H1 (cell line): Measurements from ENCODE around the gene YLPM1. TPM values are rescaled to one million over a fixed set of nuclear protein-coding genes. Genes with fewer than 3 reads are reported as not detected.
A peak's percentile ranks its signal among the peaks of the same experiment; 100 is the strongest.

ENCODE experiments used
- CTCF ChIA-PET: fragments of 300-600 bp; sonication (Branson Sonifier 250); formaldehyde crosslinking; loops from one replicate; lab custom pipeline; 2021; ENCODE audit not compliant: partially characterized antibody; lab: Charles Lee
- POLR2A ChIA-PET: fragments of 300-600 bp; sonication (Branson Sonifier 250); formaldehyde crosslinking; loops from one replicate; lab custom pipeline; 2021; ENCODE audit warnings: inconsistent platforms; ENCODE audit not compliant: partially characterized antibody; lab: Charles Lee
- DNase-seq, 2 experiments: peaks; one replicate each; pipeline versions ENCODE4 v3.0.0 to v3.0.0-alpha.2; 2010 to 2022; ENCODE audit warnings: low spot score in 2 of 2, low read depth in 1 of 2, mixed read lengths in 1 of 2
- FAIRE-seq: peaks from 2 replicates; lab custom pipeline; 2011; peaks lifted over from hg19 to GRCh38; lab: Jason Lieb, UNC
- H2AFZ ChIP-seq: 2 replicates; pipeline ENCODE4 v1.8.1; 2012; ENCODE audit warnings: low read length, inconsistent platforms
- H2AK5ac ChIP-seq: 2 replicates; pipeline ENCODE4 v1.6.1; 2013; ENCODE audit warnings: low read depth, low read length
- H2BK120ac ChIP-seq: replicated peaks from 2 replicates; pipeline ENCODE3; 2013; ENCODE audit warnings: low read depth, low read length, inconsistent platforms
- H2BK12ac ChIP-seq: 2 replicates; pipeline ENCODE4 v1.6.1; 2013; ENCODE audit warnings: low read depth, low read length
- H2BK15ac ChIP-seq: 2 replicates; pipeline ENCODE4 v1.6.1; 2013; ENCODE audit warnings: low read length
- H2BK20ac ChIP-seq: 2 replicates; pipeline ENCODE4 v1.6.1; 2013; ENCODE audit warnings: low read length
- H2BK5ac ChIP-seq: 2 replicates; pipeline ENCODE4 v1.6.1; 2013; ENCODE audit warnings: low read depth, low read length
- H3K14ac ChIP-seq: 2 replicates; pipeline ENCODE4 v1.6.1; 2013; ENCODE audit warnings: inconsistent platforms; ENCODE audit not compliant: insufficient read length
- H3K18ac ChIP-seq: 2 replicates; pipeline ENCODE4 v1.6.1; 2013; ENCODE audit warnings: low read length; ENCODE audit errors: extremely low read depth
- H3K23ac ChIP-seq: 2 replicates; pipeline ENCODE4 v1.6.1; 2013; ENCODE audit warnings: inconsistent platforms; ENCODE audit not compliant: insufficient read length
- H3K23me2 ChIP-seq: 2 replicates; pipeline ENCODE4 v1.6.1; 2013; ENCODE audit warnings: low read depth, low read length
- H3K27ac ChIP-seq: 2 replicates; pipeline ENCODE4 v1.6.1; 2011; ENCODE audit warnings: low read depth, low read length, inconsistent platforms
- H3K27me3 ChIP-seq, 4 experiments: replicated peaks in 1 of 4; 1 replicate in 1 of 4; 2 replicates in 3 of 4; pipeline versions ENCODE4 v1.6.1 to v1.8.1; 2011 to 2013; ENCODE audit warnings: low read length in 3 of 4, mild to moderate bottlenecking in 3 of 4, inconsistent platforms in 2 of 4, mixed read lengths in 2 of 4, moderate library complexity in 1 of 4; ENCODE audit not compliant: control insufficient read depth in 3 of 4, insufficient read depth in 3 of 4; ENCODE audit errors: extremely low read depth in 1 of 4
- H3K36me3 ChIP-seq, 4 experiments: 2 replicates each; pipeline versions ENCODE4 v1.6.1 to v1.8.1; 2011 to 2013; ENCODE audit warnings: mild to moderate bottlenecking in 4 of 4, low read length in 3 of 4, moderate library complexity in 2 of 4, control low read depth in 1 of 4, inconsistent platforms in 1 of 4; ENCODE audit not compliant: insufficient read depth in 4 of 4, control insufficient read depth in 2 of 4
- H3K4ac ChIP-seq: replicated peaks from 2 replicates; pipeline ENCODE3; 2013; ENCODE audit warnings: low read length, low read depth, mixed read lengths, inconsistent platforms; ENCODE audit not compliant: insufficient read length
- H3K4me1 ChIP-seq, 4 experiments: replicated peaks in 1 of 4; 1 replicate in 1 of 4; 2 replicates in 3 of 4; pipeline versions ENCODE4 v1.6.1 to v1.8.1; 2011 to 2013; ENCODE audit warnings: low read length in 3 of 4, inconsistent platforms in 2 of 4, mixed read lengths in 1 of 4; ENCODE audit not compliant: insufficient read depth in 4 of 4, control insufficient read depth in 3 of 4
- H3K4me2 ChIP-seq, 2 experiments: 2 replicates each; pipeline versions ENCODE4 v1.6.1 to v1.8.1; 2011 to 2013; ENCODE audit warnings: low read depth in 2 of 2, low read length in 2 of 2, control low read depth in 1 of 2, inconsistent platforms in 1 of 2, mild to moderate bottlenecking in 1 of 2; ENCODE audit not compliant: insufficient read depth in 1 of 2
- H3K4me3 ChIP-seq, 4 experiments: fragments of 200-600, 300-600 bp in 1 of 4; sonication (generic), shearing (Covaris generic), sonication (Bioruptor Twin) in 1 of 4; 2 replicates each; pipeline versions ENCODE4 v1.5.1 to v1.8.1; 2011 to 2016; ENCODE audit warnings: low read length in 4 of 4, low read depth in 3 of 4, control low read depth in 2 of 4, inconsistent platforms in 2 of 4, mild to moderate bottlenecking in 2 of 4, mixed read lengths in 1 of 4, moderate library complexity in 1 of 4; ENCODE audit not compliant: insufficient read depth in 2 of 4; ENCODE audit errors: extremely low read depth in 1 of 4
- H3K56ac ChIP-seq: replicated peaks from 2 replicates; pipeline ENCODE3; 2013; ENCODE audit warnings: low read depth, mild to moderate bottlenecking, mixed read lengths, low read length, inconsistent platforms; ENCODE audit not compliant: insufficient read length
- H3K79me1 ChIP-seq: 2 replicates; pipeline ENCODE4 v1.6.1; 2013; ENCODE audit warnings: low read depth, low read length, control low read depth
- H3K79me2 ChIP-seq, 2 experiments: 2 replicates each; pipeline versions ENCODE4 v1.6.1 to v1.8.1; 2012 to 2013; ENCODE audit warnings: low read length in 2 of 2, mild to moderate bottlenecking in 2 of 2, inconsistent platforms in 1 of 2; ENCODE audit not compliant: insufficient read depth in 2 of 2, control insufficient read depth in 1 of 2
- H3K9ac ChIP-seq, 4 experiments: replicated peaks in 1 of 4; 1 replicate in 1 of 4; 2 replicates in 3 of 4; pipeline versions ENCODE4 v1.6.1 to v1.8.1; 2011 to 2013; ENCODE audit warnings: low read depth in 3 of 4, low read length in 3 of 4, control low read depth in 2 of 4, mild to moderate bottlenecking in 2 of 4, moderate library complexity in 2 of 4, inconsistent platforms in 1 of 4; ENCODE audit errors: extremely low read depth in 1 of 4
- H3K9me3 ChIP-seq, 2 experiments: 2 replicates each; pipeline versions ENCODE4 v1.6.1 to v1.8.1; 2012 to 2013; ENCODE audit warnings: mild to moderate bottlenecking in 2 of 2, moderate library complexity in 2 of 2, control low read depth in 1 of 2, inconsistent platforms in 1 of 2, low read depth in 1 of 2, low read length in 1 of 2, mixed read lengths in 1 of 2; ENCODE audit not compliant: insufficient read depth in 2 of 2
- H4K20me1 ChIP-seq, 2 experiments: replicated peaks in 1 of 2; 2 replicates each; pipeline versions ENCODE3 to v1.8.1; 2011 to 2013; ENCODE audit warnings: inconsistent platforms in 2 of 2, low read length in 2 of 2, mild to moderate bottlenecking in 1 of 2; ENCODE audit not compliant: insufficient read depth in 2 of 2, control insufficient read depth in 1 of 2
- H4K5ac ChIP-seq: 2 replicates; pipeline ENCODE4 v1.6.1; 2013; ENCODE audit warnings: low read length, low read depth, mixed read lengths, inconsistent platforms; ENCODE audit not compliant: insufficient read length
- H4K8ac ChIP-seq: 2 replicates; pipeline ENCODE4 v1.8.0; 2013; ENCODE audit warnings: mild to moderate bottlenecking, moderate library complexity, low read length, inconsistent platforms; ENCODE audit not compliant: insufficient read depth; ENCODE audit errors: extremely low read depth
- H4K91ac ChIP-seq: replicated peaks from 2 replicates; pipeline ENCODE3; 2013; ENCODE audit warnings: low read length, mixed read lengths, inconsistent platforms; ENCODE audit not compliant: insufficient read length
- CEBPB ChIP-seq: IDR thresholded peaks from 2 replicates; pipeline ENCODE4 v1.6.1; 2012; ENCODE audit warnings: low read depth, low read length
- RAD21 ChIP-seq, 2 experiments: IDR thresholded peaks in 1 of 2; conservative IDR thresholded peaks in 1 of 2; 2 replicates each; pipeline ENCODE4 v1.6.1; 2011; ENCODE audit warnings: low read depth in 2 of 2, low read length in 2 of 2, improper control_type of control experiment in 1 of 2, inconsistent platforms in 1 of 2, mild to moderate bottlenecking in 1 of 2, moderate library complexity in 1 of 2
- TAF1 ChIP-seq: IDR thresholded peaks from 2 replicates; pipeline ENCODE4 v1.6.1; 2011; ENCODE audit warnings: mild to moderate bottlenecking, low read depth, low read length
- WGBS, 2 experiments: shearing (Covaris generic) in 1 of 2; methylation state at CpG; one replicate each; pipeline versions ENCODE4 v1.1.6 to v1.1.7; 2013 to 2015; ENCODE audit warnings: low lambda C conversion rate in 2 of 2, mixed read lengths in 2 of 2, inconsistent platforms in 1 of 2, low coverage in 1 of 2, missing lambda C conversion rate in 1 of 2; ENCODE audit not compliant: insufficient replicate concordance in 2 of 2, insufficient coverage in 1 of 2, insufficient read length in 1 of 2; ENCODE audit errors: extremely low coverage in 1 of 2, missing lambda C conversion rate in 1 of 2; 5-methylcytosine and 5-hydroxymethylcytosine counted together
- polyA plus RNA-seq, 7 experiments: library from polyadenylated mRNA; depleted of rRNA in 3 of 7; stranded (reverse) in 5 of 7; unstranded in 2 of 7; fragments of >200 nt in 5 of 7; fragments of 200-250 nt in 2 of 7; gene quantifications; 1 replicate in 5 of 7; 2 replicates in 1 of 7; 4 replicates in 1 of 7; pipeline versions ENCODE4 v1.2.1 to v1.2.3, GENCODE V29; 2011 to 2013; ENCODE audit warnings: missing spikeins in 2 of 7, mixed read lengths in 2 of 7
- total RNA-seq: library from RNA; stranded (reverse); fragmentation: NEBNext Ultra II Directional; extraction: Animal tissue kit (Norgen Biotek cat#: 25700); gene quantifications from 2 replicates; pipeline ENCODE4 v1.2.1, GENCODE V29; 2021
- TF ChIP-seq, protein P1 (sequence below): IDR thresholded peaks from 2 replicates; pipeline ENCODE4 v1.6.1; 2012; ENCODE audit warnings: inconsistent platforms
- TF ChIP-seq, protein P2 (sequence below), 3 experiments: IDR thresholded peaks; 1 replicate in 2 of 3; 2 replicates in 1 of 3; pipeline versions ENCODE4 v1.5.1 to v1.6.1; 2011; ENCODE audit warnings: low read length in 3 of 3, mild to moderate bottlenecking in 3 of 3, inconsistent platforms in 2 of 3, low read depth in 1 of 3, moderate library complexity in 1 of 3; ENCODE audit not compliant: insufficient read depth in 1 of 3; ENCODE audit errors: control extremely low read depth in 1 of 3
- TF ChIP-seq, protein P3 (sequence below): IDR thresholded peaks from 2 replicates; pipeline ENCODE4 v1.6.1; 2011; ENCODE audit warnings: low read length, improper control_type of control experiment

Gene YLPM1
- total and polyA plus RNA-seq, 2 of the 8 experiments (the other 6 are each of a cell fraction or from before 2014, with no cell fraction given), result 13.5 to 71.7 TPM

DNA sequence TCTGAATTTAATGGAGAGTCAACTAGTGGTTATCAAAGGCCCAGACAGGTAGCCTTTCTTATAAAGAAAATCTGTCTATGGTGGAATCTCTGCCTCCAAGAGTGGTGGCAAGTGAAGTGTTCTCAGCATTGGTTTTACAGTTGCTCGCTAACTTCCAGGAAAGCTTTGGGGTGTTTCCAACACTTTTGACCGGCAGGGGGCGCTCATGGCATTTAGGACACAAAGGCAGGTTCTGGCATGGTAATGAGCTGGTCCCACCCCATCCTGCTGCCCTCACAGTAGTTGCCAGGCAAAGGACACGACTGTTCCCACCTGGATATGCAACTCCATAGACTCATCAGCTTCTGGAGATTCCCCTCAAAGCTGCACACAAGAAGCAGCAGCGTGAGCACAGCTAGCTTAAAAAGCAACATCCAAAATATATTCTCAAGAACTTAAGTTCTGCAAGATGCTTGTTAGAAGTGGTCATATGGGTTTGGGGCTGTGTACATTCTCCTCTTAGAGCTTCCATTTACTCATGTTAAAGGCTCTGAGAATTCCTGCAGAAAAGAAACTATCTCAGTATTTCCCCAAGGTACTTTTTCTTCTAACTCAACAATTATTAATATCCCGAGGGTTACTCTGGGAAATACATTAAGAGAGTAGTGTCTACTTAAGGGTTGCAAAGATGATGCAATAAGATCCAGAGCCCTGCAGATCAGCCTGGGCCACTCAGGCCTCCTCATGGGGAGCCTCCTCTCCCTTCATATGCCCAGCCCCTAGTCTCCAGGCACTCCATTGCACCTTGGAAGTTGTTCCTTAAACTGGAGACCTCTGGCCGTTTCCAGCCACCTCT lies 98.0 kb downstream of the YLPM1 start:
- CTCF ChIA-PET, result interaction anchor here (0.6 to 18.3 kb wide), 35 partner anchors 8 to 1194 kb away, joined by 3 to 509 read pairs (median 4); partner anchors contain the start of genes DLST, PGF, PROX2 and RPS6KL1
- Histone ChIP-seq H3K27me3 (no peaks in the 10 kb centered on the region), H3K23me2 (no peaks in the 10 kb centered on the region; the same call in 1 of the 2 replicates), H3K36me3 (no peaks in the 10 kb centered on the region), H2BK15ac (no peak overlapping the region), H3K23ac (no peak overlapping the region), H2BK120ac (no peak overlapping the region), H4K5ac (no peak overlapping the region), H3K18ac (no peak overlapping the region), H3K79me2 (no peaks in the 10 kb centered on the region), H3K9me3 (no peaks in the 10 kb centered on the region), H4K91ac (no peak overlapping the region), H2AFZ (peak overlapping the region; percentile 47; the same call in 1 of the 2 replicates), H4K8ac (no peak overlapping the region; the same call in 1 of the 2 replicates), H2BK20ac (no peak overlapping the region), H2BK5ac (no peak overlapping the region), H3K4me1 (0 out of 7 replicates have a peak, but pooled peaks cover 0 to 2% (median 0%) of the 10 kb centered on the region in 4 experiments), H2BK12ac (no peak overlapping the region), H3K56ac (no peak overlapping the region), H3K4me3 (no peak overlapping the region), H3K9ac (no peak overlapping the region), H2AK5ac (no peak overlapping the region), H4K20me1 (no peaks in the 10 kb centered on the region), H3K79me1 (no peaks in the 10 kb centered on the region), H3K27ac (no peak overlapping the region), H3K14ac (no peak overlapping the region), H3K4me2 (no peak overlapping the region; a peak in 1 of 4 replicates), H3K4ac (no peak overlapping the region)
- peak; percentile 99 for FAIRE-seq
- peak; percentile 79 to 98 for DNase-seq
- POLR2A ChIA-PET, result interaction anchor here (0.5 to 8.6 kb wide), 16 partner anchors 8 to 537 kb away, joined by 3 to 80 read pairs (median 3); partner anchors contain the start of genes DLST, LTBP2 and NEK9
- 38% methylated on average over 7 of the region's 7 CpGs; no CpG with 5 or more reads in 1 of the 2 experiments for WGBS, 2 experiments
- TF ChIP-seq CEBPB, result peak; percentile 61; the same call in 1 of the 2 replicates
- TF ChIP-seq RAD21 (IDR thresholded peaks at IDR 0.05 in 1 of 2, conservative IDR thresholded peaks at IDR 0.05 in 1 of 2; ENCODE audit: low read depth in 2 of 2, low read length in 2 of 2), result peak; percentile 93 to 95
- no peak for TF ChIP-seq TAF1
- TF ChIP-seq, protein P1, sequence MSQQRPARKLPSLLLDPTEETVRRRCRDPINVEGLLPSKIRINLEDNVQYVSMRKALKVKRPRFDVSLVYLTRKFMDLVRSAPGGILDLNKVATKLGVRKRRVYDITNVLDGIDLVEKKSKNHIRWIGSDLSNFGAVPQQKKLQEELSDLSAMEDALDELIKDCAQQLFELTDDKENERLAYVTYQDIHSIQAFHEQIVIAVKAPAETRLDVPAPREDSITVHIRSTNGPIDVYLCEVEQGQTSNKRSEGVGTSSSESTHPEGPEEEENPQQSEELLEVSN, result no peak
- TF ChIP-seq, protein P2, sequence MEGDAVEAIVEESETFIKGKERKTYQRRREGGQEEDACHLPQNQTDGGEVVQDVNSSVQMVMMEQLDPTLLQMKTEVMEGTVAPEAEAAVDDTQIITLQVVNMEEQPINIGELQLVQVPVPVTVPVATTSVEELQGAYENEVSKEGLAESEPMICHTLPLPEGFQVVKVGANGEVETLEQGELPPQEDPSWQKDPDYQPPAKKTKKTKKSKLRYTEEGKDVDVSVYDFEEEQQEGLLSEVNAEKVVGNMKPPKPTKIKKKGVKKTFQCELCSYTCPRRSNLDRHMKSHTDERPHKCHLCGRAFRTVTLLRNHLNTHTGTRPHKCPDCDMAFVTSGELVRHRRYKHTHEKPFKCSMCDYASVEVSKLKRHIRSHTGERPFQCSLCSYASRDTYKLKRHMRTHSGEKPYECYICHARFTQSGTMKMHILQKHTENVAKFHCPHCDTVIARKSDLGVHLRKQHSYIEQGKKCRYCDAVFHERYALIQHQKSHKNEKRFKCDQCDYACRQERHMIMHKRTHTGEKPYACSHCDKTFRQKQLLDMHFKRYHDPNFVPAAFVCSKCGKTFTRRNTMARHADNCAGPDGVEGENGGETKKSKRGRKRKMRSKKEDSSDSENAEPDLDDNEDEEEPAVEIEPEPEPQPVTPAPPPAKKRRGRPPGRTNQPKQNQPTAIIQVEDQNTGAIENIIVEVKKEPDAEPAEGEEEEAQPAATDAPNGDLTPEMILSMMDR (IDR thresholded peaks at IDR 0.05; ENCODE audit: control extremely low read depth in 1 of 3, insufficient read depth in 1 of 3, low read depth in 1 of 3, low read length in 3 of 3), result peak; percentile 81 to 89 (median 88)
- TF ChIP-seq, protein P3, sequence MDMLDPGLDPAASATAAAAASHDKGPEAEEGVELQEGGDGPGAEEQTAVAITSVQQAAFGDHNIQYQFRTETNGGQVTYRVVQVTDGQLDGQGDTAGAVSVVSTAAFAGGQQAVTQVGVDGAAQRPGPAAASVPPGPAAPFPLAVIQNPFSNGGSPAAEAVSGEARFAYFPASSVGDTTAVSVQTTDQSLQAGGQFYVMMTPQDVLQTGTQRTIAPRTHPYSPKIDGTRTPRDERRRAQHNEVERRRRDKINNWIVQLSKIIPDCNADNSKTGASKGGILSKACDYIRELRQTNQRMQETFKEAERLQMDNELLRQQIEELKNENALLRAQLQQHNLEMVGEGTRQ, result no peak
